Right lobe of liver (tissue), 4 donors: ENCODE data around the gene SUCO.
A peak's percentile ranks its signal among the peaks of the same experiment; 100 is the strongest.

ENCODE experiments used
- POLR2A ChIP-seq: fragments of 450-650 bp; IDR thresholded peaks from one replicate; pipeline ENCODE4 v1.6.1; 2017; ENCODE audit warnings: antibody characterized with exemption, mild to moderate bottlenecking
- TF ChIP-seq, protein P1 (sequence below), 4 donors: fragments of 200-600 bp in 3 of 4; fragments of 450-650 bp in 1 of 4; IDR thresholded peaks; one replicate each; pipeline versions ENCODE4 v1.5.1 to v1.8.0; 2016 to 2022; ENCODE audit warnings: antibody characterized with exemption in 4 of 4, mild to moderate bottlenecking in 2 of 4
- donor health status: DM: no; HTN: no; CAD: no.
- donor health status: DM: no; HTN: no; CAD: no.
- donor health status: DM: no; HTN: yes; CAD: no.

DNA sequence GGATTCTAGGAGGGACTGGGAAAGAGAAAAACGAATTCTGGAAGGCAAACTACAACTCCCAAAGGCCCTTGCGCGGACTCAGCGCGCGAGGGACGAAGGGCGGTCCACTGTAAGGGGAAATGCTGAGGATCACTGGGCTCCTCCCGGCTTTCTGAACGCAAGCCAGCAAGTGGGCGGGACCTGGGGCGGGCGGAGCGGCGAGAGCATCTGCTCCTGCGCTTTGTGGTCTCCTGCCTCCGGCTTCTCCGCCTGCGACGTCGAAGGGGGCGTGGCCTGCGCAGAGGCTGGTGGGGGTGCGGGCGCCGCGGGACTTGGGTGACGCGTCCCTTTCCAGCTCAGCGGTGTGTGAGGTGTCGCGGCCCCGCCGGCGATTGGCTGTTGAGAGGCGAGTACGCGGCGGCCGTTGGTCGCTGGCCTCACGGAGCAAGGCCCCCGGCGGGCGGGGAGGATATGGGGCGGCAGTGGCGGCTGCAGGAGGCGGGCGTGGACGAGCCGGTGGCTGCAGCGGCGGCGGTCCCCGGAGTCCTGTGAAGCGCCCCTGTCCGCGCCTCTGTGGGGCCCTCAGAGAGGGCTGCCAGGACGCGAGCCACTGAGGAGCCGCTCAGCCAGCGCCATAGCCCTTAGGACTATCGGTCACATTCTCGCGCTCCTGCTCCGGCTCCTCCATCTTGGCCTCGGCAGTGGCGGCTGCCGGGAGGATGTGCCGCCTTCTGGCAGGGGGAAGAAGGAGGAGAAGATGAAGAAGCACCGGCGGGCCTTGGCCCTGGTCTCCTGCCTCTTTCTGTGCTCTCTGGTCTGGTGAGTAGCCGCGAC lies at the start of gene SUCO:
- TF ChIP-seq, protein P1, sequence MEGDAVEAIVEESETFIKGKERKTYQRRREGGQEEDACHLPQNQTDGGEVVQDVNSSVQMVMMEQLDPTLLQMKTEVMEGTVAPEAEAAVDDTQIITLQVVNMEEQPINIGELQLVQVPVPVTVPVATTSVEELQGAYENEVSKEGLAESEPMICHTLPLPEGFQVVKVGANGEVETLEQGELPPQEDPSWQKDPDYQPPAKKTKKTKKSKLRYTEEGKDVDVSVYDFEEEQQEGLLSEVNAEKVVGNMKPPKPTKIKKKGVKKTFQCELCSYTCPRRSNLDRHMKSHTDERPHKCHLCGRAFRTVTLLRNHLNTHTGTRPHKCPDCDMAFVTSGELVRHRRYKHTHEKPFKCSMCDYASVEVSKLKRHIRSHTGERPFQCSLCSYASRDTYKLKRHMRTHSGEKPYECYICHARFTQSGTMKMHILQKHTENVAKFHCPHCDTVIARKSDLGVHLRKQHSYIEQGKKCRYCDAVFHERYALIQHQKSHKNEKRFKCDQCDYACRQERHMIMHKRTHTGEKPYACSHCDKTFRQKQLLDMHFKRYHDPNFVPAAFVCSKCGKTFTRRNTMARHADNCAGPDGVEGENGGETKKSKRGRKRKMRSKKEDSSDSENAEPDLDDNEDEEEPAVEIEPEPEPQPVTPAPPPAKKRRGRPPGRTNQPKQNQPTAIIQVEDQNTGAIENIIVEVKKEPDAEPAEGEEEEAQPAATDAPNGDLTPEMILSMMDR (IDR thresholded peaks at IDR 0.05) = peak in 1 of 4 donors; percentile 15
- peak; percentile 100 for TF ChIP-seq POLR2A
